Measurements from ENCODE around the gene AIM2.

DNA sequence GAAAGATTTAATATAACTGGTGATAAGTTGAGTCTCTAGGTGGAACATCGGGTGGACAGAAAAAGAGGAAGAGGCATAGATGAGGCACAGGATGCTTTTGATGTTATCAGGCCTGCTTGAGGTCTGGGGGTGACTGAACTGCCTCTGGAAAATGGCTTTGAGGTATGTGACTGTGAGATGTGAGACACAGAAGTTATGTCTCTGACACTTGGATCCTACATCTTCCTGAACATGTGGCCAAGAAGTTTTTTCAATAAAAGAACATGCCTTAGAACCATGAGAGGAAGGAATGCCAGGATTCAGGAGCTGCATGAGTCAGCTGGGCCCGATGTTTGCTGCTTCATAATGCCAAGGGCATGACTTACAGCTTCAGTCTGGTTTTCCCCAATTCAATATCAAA lies 11.5 kb upstream of the AIM2 start:
- no peak for TF ChIP-seq EZH2 (IDR thresholded peaks at IDR 0.05; ENCODE audit: low read length)
- TF ChIP-seq, protein P1, sequence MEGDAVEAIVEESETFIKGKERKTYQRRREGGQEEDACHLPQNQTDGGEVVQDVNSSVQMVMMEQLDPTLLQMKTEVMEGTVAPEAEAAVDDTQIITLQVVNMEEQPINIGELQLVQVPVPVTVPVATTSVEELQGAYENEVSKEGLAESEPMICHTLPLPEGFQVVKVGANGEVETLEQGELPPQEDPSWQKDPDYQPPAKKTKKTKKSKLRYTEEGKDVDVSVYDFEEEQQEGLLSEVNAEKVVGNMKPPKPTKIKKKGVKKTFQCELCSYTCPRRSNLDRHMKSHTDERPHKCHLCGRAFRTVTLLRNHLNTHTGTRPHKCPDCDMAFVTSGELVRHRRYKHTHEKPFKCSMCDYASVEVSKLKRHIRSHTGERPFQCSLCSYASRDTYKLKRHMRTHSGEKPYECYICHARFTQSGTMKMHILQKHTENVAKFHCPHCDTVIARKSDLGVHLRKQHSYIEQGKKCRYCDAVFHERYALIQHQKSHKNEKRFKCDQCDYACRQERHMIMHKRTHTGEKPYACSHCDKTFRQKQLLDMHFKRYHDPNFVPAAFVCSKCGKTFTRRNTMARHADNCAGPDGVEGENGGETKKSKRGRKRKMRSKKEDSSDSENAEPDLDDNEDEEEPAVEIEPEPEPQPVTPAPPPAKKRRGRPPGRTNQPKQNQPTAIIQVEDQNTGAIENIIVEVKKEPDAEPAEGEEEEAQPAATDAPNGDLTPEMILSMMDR (optimal IDR thresholded peaks at IDR 0.05 in 1 of 3, IDR thresholded peaks at IDR 0.05 in 1 of 3, conservative IDR thresholded peaks at IDR 0.05 in 1 of 3; ENCODE audit: extremely low read depth in 1 of 3, insufficient read depth in 2 of 3, low read length in 3 of 3): no peak
